GM18870 (cell line): Measurements from ENCODE around the gene REELD1.

Experiments
- ATAC-seq: cut with Tn5 transposase; IDR thresholded peaks from one replicate; pipeline ENCODE4 v1.9.1; 2021; ENCODE audit warnings: moderate library complexity; ENCODE audit not compliant: unreplicated experiment

REELD1 gene

DNA sequence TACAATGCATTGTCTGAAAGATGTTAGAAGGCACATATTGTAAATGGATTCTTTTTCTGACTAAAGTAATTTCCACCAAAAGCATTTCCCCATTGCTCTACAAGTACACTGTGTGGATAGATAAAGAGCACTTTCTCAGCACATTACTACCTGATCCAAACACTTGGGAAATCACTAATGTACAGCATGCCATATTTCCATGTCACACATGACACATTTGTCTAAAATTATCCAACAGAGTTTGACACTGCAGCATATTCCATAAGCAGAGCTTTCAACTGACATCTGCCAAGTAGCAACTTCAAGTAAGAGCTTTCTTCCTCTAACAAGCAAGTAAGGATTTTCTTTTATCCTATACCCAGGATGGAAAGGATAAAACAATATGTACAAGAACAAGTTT lies 49.5 kb downstream of the REELD1 start:
- no peak for ATAC-seq

DNA sequence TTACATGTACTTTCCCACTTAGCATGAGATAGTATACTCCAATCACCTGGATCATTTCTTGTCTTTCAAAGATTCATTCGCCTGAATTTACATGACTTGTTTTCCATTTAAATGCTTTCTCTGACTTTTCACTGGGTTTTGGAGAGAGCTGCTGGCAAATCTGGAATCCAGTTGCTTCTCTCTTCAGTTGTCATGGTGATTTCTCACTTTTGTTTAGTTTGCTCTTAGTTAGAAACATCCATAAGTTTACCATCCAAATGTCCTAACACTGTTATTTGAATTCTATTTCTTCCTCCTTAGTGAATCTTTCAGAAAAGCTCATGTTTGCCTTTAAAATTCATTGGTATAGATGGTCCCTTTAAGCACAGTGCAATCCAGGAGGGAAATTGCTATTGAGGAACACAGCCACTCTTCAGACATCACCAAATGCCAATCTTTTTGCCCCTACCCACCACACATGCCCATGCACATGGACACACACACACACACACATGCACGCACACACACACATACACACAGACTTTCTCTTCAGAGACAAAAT lies 51.7 kb downstream of the REELD1 start:
- no peak for ATAC-seq

DNA sequence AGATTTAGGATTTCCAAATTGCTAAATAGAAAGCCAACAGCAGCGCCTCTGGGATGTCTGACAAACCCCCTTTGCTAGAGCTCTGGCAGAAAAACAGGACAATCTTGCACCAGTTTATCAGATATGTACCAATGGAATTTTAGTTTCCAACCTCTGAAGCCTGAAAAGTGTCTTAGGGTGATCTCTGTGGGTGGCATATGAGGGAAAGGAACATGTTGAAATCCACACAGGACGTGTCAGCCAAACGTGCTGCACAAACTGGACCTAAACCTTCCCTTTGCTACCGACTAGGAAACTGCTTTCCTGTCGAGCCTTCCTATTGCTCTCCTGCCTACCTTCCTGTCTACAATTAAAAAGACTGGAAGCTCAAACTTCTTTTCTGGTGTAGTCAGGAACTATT lies 53.5 kb downstream of the REELD1 start:
- no peak for ATAC-seq

DNA sequence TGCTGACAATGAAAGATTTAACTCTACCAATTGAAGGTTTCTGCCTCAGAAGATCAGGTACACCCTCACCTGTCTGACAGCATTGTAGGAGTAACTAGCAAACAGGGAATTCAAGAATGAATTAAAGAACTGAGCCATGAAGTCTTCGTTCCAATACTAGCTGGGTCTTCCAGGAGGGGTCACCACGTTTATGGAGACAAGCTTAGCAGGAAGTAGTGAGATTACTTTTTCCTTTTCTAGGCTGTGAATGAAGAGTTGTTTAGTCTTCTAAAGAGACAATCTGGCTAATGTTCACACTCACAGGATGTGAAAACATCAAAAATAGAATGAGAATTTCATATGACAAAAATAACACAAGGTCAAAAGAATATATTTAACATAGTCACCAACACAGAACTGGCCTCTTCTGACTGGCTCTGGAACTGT lies 54.9 kb downstream of the REELD1 start:
- ATAC-seq: peak; percentile 53

DNA sequence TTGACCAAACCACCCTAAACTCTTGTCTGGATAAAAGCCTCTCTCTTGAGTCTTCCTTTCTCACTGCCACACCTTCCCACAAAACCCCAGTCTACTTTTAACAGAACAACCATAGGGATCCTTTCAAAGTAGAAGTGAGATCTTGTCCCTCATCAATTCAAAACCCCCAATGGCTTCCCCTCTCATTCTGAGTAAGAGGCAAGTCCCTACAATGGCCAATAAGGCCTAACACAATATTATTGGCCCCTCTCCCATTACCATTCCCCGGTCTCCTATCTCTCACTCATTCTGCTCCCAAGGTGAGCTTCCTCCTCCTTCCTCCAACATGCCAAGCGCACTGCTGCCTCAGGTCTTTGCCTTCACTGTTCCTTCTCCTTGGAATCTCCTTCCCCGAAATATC lies 57.1 kb downstream of the REELD1 start:
- no peak for ATAC-seq

DNA sequence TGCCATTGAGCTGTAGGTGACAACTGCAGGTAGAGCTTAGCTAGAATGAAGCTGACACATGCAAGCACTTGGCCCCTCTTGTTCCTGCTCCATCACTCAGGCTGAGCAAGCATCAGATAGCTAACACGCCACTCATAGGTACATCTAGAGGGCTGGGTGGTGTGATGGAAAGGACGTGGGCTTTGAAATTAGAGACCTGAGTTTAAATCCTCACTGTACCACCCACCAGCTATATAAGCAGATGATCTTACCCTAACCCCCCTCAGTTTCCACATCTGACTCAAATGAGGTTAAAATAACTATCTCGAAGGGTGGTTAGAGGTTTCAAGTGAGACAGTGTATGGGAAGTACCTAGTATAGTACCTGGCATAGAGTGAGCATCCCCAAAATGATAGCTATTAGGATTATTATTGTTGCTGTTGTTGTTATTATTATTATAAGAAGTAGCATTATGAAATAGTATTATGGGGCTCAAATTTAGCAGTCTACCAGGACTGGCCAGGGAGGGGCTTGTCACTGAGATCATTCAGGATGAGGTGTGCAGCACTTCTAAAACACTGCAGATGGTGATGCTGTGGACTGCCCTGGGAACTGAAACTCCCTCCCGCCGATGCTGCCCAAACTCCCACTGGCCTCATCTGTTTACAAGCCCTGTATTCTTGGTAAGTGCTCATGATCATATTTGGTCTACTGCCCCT lies 59.0 kb downstream of the REELD1 start:
- ATAC-seq: peak; percentile 84

DNA sequence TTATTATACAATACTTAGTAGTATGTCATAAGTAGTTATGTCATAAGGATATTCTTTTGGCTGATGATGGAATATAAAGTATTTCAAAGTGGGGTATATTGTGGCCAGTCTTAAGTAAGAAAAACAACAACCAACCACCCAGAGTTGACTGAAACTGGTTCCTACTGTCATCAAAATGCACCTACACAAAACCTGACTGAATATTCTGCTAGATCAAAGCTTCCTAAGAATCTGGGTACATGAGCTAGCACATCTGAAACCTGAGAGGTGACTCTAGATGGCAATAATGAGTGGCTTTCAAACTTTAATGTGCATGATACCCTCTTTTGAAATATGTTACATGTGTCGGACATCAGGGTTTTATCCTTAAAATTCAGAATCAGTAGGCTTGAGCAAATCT lies 60.4 kb downstream of the REELD1 start:
- ATAC-seq: no peak

DNA sequence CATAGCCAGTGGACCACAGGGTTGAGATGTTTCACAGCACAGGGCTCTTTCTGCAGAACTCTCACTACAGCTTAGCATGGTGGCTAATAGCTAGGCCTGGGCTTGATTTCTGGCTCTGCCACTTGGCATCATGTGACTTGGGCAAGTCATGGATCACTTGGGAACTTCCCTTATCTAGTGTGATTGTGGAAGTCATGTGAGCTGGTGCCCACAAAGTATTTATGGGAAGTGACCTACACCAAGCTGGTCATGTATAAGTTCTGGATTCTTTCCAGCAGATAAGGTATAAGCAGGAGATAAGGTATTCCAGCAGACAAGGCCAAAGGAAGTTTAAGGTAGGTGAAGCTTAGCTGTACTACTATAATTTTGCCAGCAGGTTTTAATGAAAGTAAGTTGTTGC lies 61.0 kb downstream of the REELD1 start:
- no peak for ATAC-seq

DNA sequence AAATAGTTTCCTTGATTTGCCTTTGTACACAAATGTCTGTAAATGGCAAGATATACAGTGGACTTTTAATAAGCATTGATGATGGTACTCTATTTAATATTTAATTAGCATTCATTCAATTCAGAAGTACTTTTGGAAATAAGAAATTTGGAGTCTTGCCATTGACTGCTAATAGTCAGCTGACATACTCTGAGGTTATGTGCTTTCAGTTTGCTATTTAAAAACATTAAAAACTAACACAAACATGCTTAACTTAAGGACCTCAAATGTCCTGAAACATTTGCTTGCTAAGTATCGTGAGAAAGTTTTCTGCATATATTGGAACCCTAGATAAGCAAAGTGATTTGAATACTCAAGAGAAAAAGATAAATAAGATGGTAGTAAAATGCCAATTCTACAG lies 64.6 kb downstream of the REELD1 start:
- ATAC-seq: no peak
